ENCODE measurements around the gene KCNK4.

DNA sequence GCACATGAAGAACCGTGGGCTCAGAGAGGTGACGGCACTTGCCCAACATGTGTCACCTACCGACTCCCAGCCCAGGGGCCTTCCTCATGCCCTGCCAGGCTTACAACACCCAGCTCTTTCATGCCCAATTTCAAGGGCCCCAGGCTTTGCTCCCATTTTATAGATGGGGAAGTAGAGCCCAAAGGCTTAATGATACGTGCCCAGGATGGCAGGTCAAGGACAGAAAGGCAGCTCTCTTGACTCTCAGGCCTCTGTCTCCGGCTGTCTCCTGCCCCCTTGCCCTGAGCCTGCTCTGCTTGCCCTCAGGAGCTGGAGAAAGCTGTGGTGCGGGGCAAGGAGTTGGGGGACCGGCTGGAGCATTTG lies 57.9 kb downstream of the KCNK4 start:
- no peak for TF ChIP-seq EP300 (IDR thresholded peaks at IDR 0.05; ENCODE audit: borderline replicate concordance)
- no peak for TF ChIP-seq ZBTB7A (IDR thresholded peaks at IDR 0.05; ENCODE audit: low read depth)

All from Ishikawa (cell line).